ENCODE data around the gene DLG2. TPM values are rescaled to one million over a fixed set of nuclear protein-coding genes. Genes with fewer than 3 reads are reported as not detected.

Gene DLG2
- total and polyA plus RNA-seq, 9 of the 15 experiments (the other 6 are each of a cell fraction or from before 2014, with no cell fraction given): 0.52 to 1.6 (median 0.95) TPM

DNA sequence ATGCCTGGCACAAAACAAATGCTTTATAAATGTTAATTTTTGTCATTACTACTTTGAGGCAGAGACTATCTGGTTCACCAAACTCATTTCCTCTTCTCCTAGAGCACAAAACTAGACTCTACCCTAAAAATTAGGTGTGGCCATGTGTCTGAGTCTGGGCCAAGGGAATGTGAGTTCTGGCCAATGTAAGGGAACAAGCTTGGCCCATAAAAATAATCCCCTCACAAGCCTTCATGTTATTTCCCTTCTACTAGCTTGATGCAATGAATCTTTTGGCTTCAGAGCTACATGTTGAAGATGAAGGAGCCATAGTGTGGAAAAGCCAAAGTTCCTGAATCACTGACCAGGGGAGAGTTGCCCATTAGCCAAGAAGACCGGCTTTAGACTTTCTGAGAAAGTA is 1934.5 kb downstream of the DLG2 start:
- Histone ChIP-seq H3K9me3 (replicated peaks; ENCODE audit: control insufficient read depth, insufficient read depth, low read depth, low read length) (no peaks in the 10 kb centered on the region), H3K4me3 (no peak overlapping the region), H3K9ac (ENCODE audit: insufficient read depth in 1 of 2, low read depth in 2 of 2, low read length in 2 of 2) (no peak overlapping the region), H3K27me3 (ENCODE audit: control insufficient read depth in 2 of 2, insufficient read depth in 2 of 2, low read length in 2 of 2) (no peaks in the 10 kb centered on the region), H3K4me1 (replicated peaks in 1 of 2; ENCODE audit: control insufficient read depth in 2 of 2, insufficient read depth in 2 of 2, low read length in 2 of 2) (no peaks in the 10 kb centered on the region), H3K9me1 (ENCODE audit: control insufficient read depth, insufficient read depth, low read length) (no peaks in the 10 kb centered on the region), H3K36me3 (ENCODE audit: control insufficient read depth, insufficient read depth, low read length) (no peaks in the 10 kb centered on the region), H2AFZ (ENCODE audit: low read depth, low read length) (no peak overlapping the region), H4K20me1 (replicated peaks; ENCODE audit: control insufficient read depth, insufficient read depth, low read length) (no peaks in the 10 kb centered on the region), H3K27ac (ENCODE audit: extremely low read depth, low read depth, low read length) (no peak overlapping the region), H3K4me2 (ENCODE audit: insufficient read depth, low read length) (no peak overlapping the region), H3K79me2 (ENCODE audit: control insufficient read depth, insufficient read depth, low read length) (no peaks in the 10 kb centered on the region)
- WGBS (ENCODE audit: insufficient coverage, low coverage, missing lambda C conversion rate): 13% methylated on average over 1 of the region's 1 CpG
- CTCF ChIA-PET (ENCODE audit: low intra/inter-chr PET ratio): no interaction called here
- BruUV-seq (replicated peaks): no TSS peak
- no peak for ATAC-seq
- DNase-seq (ENCODE audit: extremely low read depth in 1 of 4, low spot score in 3 of 4): no peak
- no peak for FAIRE-seq
- intact Hi-C loops (cut with micrococcal nuclease): no loop called here
- in situ Hi-C loops (cut with MboI): no loop called here
- POLR2A ChIA-PET: no interaction called here
- TF ChIP-seq RHOXF2B (CRISPR knock-in tag; conservative IDR thresholded peaks at IDR 0.05): no peak
- TF ChIP-seq ZKSCAN1 (IDR thresholded peaks at IDR 0.05; ENCODE audit: low read depth, low read length): no peak
- no peak for TF ChIP-seq SIN3B (IDR thresholded peaks at IDR 0.05; ENCODE audit: low read depth)
- no peak for TF ChIP-seq PTTG1 (tag; IDR thresholded peaks at IDR 0.05; ENCODE audit: low read depth)
- no peak for TF ChIP-seq MTF1 (CRISPR knock-in tag; IDR thresholded peaks at IDR 0.05; ENCODE audit: borderline replicate concordance)
- TF ChIP-seq HOXB6 (CRISPR knock-in tag; IDR thresholded peaks at IDR 0.05; ENCODE audit: borderline replicate concordance): no peak
- no peak for TF ChIP-seq NFYB (IDR thresholded peaks at IDR 0.05; ENCODE audit: extremely low read depth, insufficient read length)
- TF ChIP-seq TCF7L2 (IDR thresholded peaks at IDR 0.05; ENCODE audit: low read depth, low read length): no peak
- TF ChIP-seq, protein P1, sequence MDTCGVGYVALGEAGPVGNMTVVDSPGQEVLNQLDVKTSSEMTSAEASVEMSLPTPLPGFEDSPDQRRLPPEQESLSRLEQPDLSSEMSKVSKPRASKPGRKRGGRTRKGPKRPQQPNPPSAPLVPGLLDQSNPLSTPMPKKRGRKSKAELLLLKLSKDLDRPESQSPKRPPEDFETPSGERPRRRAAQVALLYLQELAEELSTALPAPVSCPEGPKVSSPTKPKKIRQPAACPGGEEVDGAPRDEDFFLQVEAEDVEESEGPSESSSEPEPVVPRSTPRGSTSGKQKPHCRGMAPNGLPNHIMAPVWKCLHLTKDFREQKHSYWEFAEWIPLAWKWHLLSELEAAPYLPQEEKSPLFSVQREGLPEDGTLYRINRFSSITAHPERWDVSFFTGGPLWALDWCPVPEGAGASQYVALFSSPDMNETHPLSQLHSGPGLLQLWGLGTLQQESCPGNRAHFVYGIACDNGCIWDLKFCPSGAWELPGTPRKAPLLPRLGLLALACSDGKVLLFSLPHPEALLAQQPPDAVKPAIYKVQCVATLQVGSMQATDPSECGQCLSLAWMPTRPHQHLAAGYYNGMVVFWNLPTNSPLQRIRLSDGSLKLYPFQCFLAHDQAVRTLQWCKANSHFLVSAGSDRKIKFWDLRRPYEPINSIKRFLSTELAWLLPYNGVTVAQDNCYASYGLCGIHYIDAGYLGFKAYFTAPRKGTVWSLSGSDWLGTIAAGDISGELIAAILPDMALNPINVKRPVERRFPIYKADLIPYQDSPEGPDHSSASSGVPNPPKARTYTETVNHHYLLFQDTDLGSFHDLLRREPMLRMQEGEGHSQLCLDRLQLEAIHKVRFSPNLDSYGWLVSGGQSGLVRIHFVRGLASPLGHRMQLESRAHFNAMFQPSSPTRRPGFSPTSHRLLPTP (IDR thresholded peaks at IDR 0.05; ENCODE audit: borderline replicate concordance, extremely low read depth, insufficient read length): no peak
- no peak for TF ChIP-seq KLF10 (CRISPR knock-in tag; IDR thresholded peaks at IDR 0.05)
- no peak for TF ChIP-seq ARID4B (CRISPR knock-in tag; IDR thresholded peaks at IDR 0.05)
- no peak for TF ChIP-seq ZNF445 (CRISPR knock-in tag; IDR thresholded peaks at IDR 0.05; ENCODE audit: low read depth)
- TF ChIP-seq ZNF134 (CRISPR knock-in tag; conservative IDR thresholded peaks at IDR 0.05): no peak
- TF ChIP-seq THRA (IDR thresholded peaks at IDR 0.05): no peak
- TF ChIP-seq ESRRA (IDR thresholded peaks at IDR 0.05; ENCODE audit: borderline replicate concordance, low read depth): no peak
- no peak for TF ChIP-seq BACH1 (tag; IDR thresholded peaks at IDR 0.05)

All from K562 (cell line).